IMR-90 (cell line): ENCODE measurements around the gene OSGIN1. TPM values are rescaled to one million over a fixed set of nuclear protein-coding genes. Genes with fewer than 3 reads are reported as not detected.

Experiments used
- ATAC-seq: fragments of 200-7000 bp; cut with Tn5 transposase; 2 replicates; pipeline ENCODE4 v1.9.1; 2020; ENCODE audit warnings: low read depth, mild to moderate bottlenecking, moderate library complexity
- BruUV-seq: library from RNA; stranded (reverse); fragments of 400-500 nt; replicated peaks from 2 replicates; lab custom pipeline; 2021; lab: Mats Ljungman, UMichigan
- CTCF ChIA-PET: fragments of 300-600 bp; formaldehyde crosslinking; extraction: SDS; loops from one replicate; lab custom pipeline; 2021; ENCODE audit warnings: antibody characterized with exemption; lab: Yijun Ruan, JAX
- POLR2A ChIA-PET: fragments of 300-600 bp; sonication (Branson Sonifier 250); formaldehyde crosslinking; loops from one replicate; lab custom pipeline; 2022; ENCODE audit warnings: antibody characterized with exemption; ENCODE audit not compliant: unreplicated experiment; lab: Charles Lee
- DNase-seq: peaks from one replicate; pipeline ENCODE4 v3.0.0; 2013
- H2AFZ ChIP-seq: replicated peaks from 2 replicates; pipeline ENCODE3; 2013; ENCODE audit warnings: low read length, mild to moderate bottlenecking; ENCODE audit not compliant: poor library complexity
- H2AK5ac ChIP-seq: 2 replicates; pipeline ENCODE4 v1.6.1; 2013; ENCODE audit warnings: low read depth, low read length, inconsistent platforms
- H2AK9ac ChIP-seq: replicated peaks from 2 replicates; pipeline ENCODE3; 2013; ENCODE audit warnings: mild to moderate bottlenecking, low read depth, low read length, moderate library complexity; ENCODE audit not compliant: poor library complexity
- H2BK120ac ChIP-seq: 2 replicates; pipeline ENCODE4 v1.6.1; 2013; ENCODE audit warnings: low read depth, low read length, inconsistent platforms
- H2BK15ac ChIP-seq: 3 replicates; pipeline ENCODE4 v1.6.1; 2013; ENCODE audit warnings: low read depth, low read length, inconsistent platforms
- H2BK20ac ChIP-seq: 2 replicates; pipeline ENCODE4 v1.6.1; 2013; ENCODE audit warnings: low read depth, mild to moderate bottlenecking, inconsistent platforms, low read length, moderate library complexity
- H2BK5ac ChIP-seq: 2 replicates; pipeline ENCODE4 v1.6.1; 2013; ENCODE audit warnings: mild to moderate bottlenecking, low read depth, low read length, inconsistent platforms; ENCODE audit not compliant: poor library complexity, severe bottlenecking
- H3K14ac ChIP-seq: replicated peaks from 2 replicates; pipeline ENCODE4 v1.6.1; 2013; ENCODE audit warnings: low read depth, low read length, inconsistent platforms
- H3K18ac ChIP-seq: 2 replicates; pipeline ENCODE4 v1.6.1; 2013; ENCODE audit warnings: low read depth, low read length, control low read depth
- H3K23ac ChIP-seq: 2 replicates; pipeline ENCODE4 v1.6.1; 2013; ENCODE audit warnings: low read depth, low read length, inconsistent platforms
- H3K27ac ChIP-seq: 2 replicates; pipeline ENCODE4 v1.5.1; 2013; ENCODE audit warnings: mild to moderate bottlenecking, control low read depth, low read length; ENCODE audit not compliant: insufficient read depth
- H3K27me3 ChIP-seq: 2 replicates; pipeline ENCODE4 v1.6.1; 2013; ENCODE audit warnings: low read length; ENCODE audit not compliant: control insufficient read depth, insufficient read depth
- H3K36me3 ChIP-seq: 2 replicates; pipeline ENCODE4 v1.6.1; 2013; ENCODE audit warnings: low read length, mixed read lengths; ENCODE audit not compliant: control insufficient read depth, insufficient read depth
- H3K4ac ChIP-seq: 2 replicates; pipeline ENCODE4 v1.6.1; 2013; ENCODE audit warnings: low read depth, low read length, inconsistent platforms
- H3K4me1 ChIP-seq: 2 replicates; pipeline ENCODE4 v1.6.1; 2013; ENCODE audit warnings: low read length, mixed read lengths; ENCODE audit not compliant: control insufficient read depth, insufficient read depth
- H3K4me2 ChIP-seq: 2 replicates; pipeline ENCODE4 v1.6.1; 2013; ENCODE audit warnings: low read depth, mild to moderate bottlenecking, control low read depth, low read length, moderate library complexity
- H3K4me3 ChIP-seq: 2 replicates; pipeline ENCODE4 v1.5.1; 2013; ENCODE audit warnings: low read depth, mild to moderate bottlenecking, control low read depth, low read length, moderate library complexity; ENCODE audit not compliant: insufficient read depth
- H3K56ac ChIP-seq: 2 replicates; pipeline ENCODE4 v1.6.1; 2013; ENCODE audit warnings: low read length, inconsistent platforms; ENCODE audit not compliant: insufficient read depth; ENCODE audit errors: extremely low read depth
- H3K79me1 ChIP-seq, 2 experiments: 2 replicates each; pipeline ENCODE4 v1.6.1; 2013; ENCODE audit warnings: low read length in 2 of 2, inconsistent platforms in 1 of 2, low read depth in 1 of 2
- H3K9ac ChIP-seq: 2 replicates; pipeline ENCODE4 v1.6.1; 2013; ENCODE audit warnings: low read depth, low read length, control low read depth
- H3K9me1 ChIP-seq: 2 replicates; pipeline ENCODE4 v1.6.1; 2013; ENCODE audit warnings: low read length, inconsistent platforms; ENCODE audit not compliant: insufficient read depth
- H3K9me3 ChIP-seq: 2 replicates; pipeline ENCODE4 v1.6.1; 2013; ENCODE audit warnings: low read length; ENCODE audit not compliant: control insufficient read depth, insufficient read depth
- H4K20me1 ChIP-seq: 2 replicates; pipeline ENCODE4 v1.6.1; 2013; ENCODE audit warnings: low read length, inconsistent platforms; ENCODE audit not compliant: insufficient read depth
- H4K5ac ChIP-seq: 2 replicates; pipeline ENCODE4 v1.6.1; 2013; ENCODE audit warnings: mild to moderate bottlenecking, low read depth, low read length, control low read depth
- H4K8ac ChIP-seq, 2 experiments: 2 replicates each; pipeline ENCODE4 v1.6.1; 2013; ENCODE audit warnings: low read depth in 2 of 2, low read length in 2 of 2, control low read depth in 1 of 2, inconsistent platforms in 1 of 2
- H4K91ac ChIP-seq: 2 replicates; pipeline ENCODE4 v1.6.1; 2013; ENCODE audit warnings: low read depth, low read length, inconsistent platforms; ENCODE audit not compliant: insufficient read depth
- CEBPB ChIP-seq: IDR thresholded peaks from 2 replicates; pipeline ENCODE4 v1.6.1; 2012; ENCODE audit warnings: low read depth, low read length, improper control_type of control experiment
- CHD1 ChIP-seq: IDR thresholded peaks from 2 replicates; pipeline ENCODE4 v1.6.1; 2012; ENCODE audit warnings: low read depth, low read length, improper control_type of control experiment
- CTCF ChIP-seq: conservative IDR thresholded peaks from 2 replicates; pipeline ENCODE4 v1.5.1; 2012; ENCODE audit warnings: mild to moderate bottlenecking, low read depth, low read length, improper control_type of control experiment
- ELK1 ChIP-seq: fragments of 150-350 bp; IDR thresholded peaks from 2 replicates; pipeline ENCODE4 v1.6.1; 2016; ENCODE audit warnings: low read depth, mild to moderate bottlenecking, low read length, moderate library complexity, borderline replicate concordance
- MAFK ChIP-seq: IDR thresholded peaks from 2 replicates; pipeline ENCODE4 v1.6.1; 2012; ENCODE audit warnings: low read depth, low read length, improper control_type of control experiment
- NFE2L2 ChIP-seq: fragments of 150-350 bp; IDR thresholded peaks from 2 replicates; pipeline ENCODE4 v1.6.1; 2016; ENCODE audit warnings: low read depth, mild to moderate bottlenecking, low read length
- RAD21 ChIP-seq: IDR thresholded peaks from 2 replicates; pipeline ENCODE4 v1.6.1; 2012; ENCODE audit warnings: low read length, improper control_type of control experiment
- RCOR1 ChIP-seq: IDR thresholded peaks from 2 replicates; pipeline ENCODE4 v1.6.1; 2012; ENCODE audit warnings: mild to moderate bottlenecking, low read length, improper control_type of control experiment; ENCODE audit not compliant: insufficient replicate concordance
- RFX5 ChIP-seq: IDR thresholded peaks from 2 replicates; pipeline ENCODE4 v1.8.0; 2012; ENCODE audit warnings: low read depth, mild to moderate bottlenecking, low read length, moderate library complexity
- SMC3 ChIP-seq: fragments of 150-350 bp; IDR thresholded peaks from 2 replicates; pipeline ENCODE4 v1.6.1; 2016; ENCODE audit warnings: low read depth, mild to moderate bottlenecking, antibody characterized with exemption, low read length, moderate library complexity
- USF2 ChIP-seq: fragments of 150-350 bp; IDR thresholded peaks from 2 replicates; pipeline ENCODE4 v1.6.1; 2017; ENCODE audit warnings: mild to moderate bottlenecking, antibody characterized with exemption, low read length, low read depth
- WGBS, 2 experiments: methylation state at CpG; one replicate each; pipeline versions ENCODE4 v1.1.5 to v1.1.7; 2013; ENCODE audit warnings: missing lambda C conversion rate in 2 of 2; ENCODE audit not compliant: insufficient read length in 1 of 2; ENCODE audit errors: extremely low coverage in 2 of 2; 5-methylcytosine and 5-hydroxymethylcytosine counted together
- dilution Hi-C: fragments of 300-500 bp; cut with HindIII; formaldehyde crosslinking; loops from one replicate; pipeline ENCODE4 v1.14.3; 2018; ENCODE audit warnings: low sequenced_read_pairs; ENCODE audit not compliant: unreplicated experiment
- in situ Hi-C: fragments of 300-500 bp; cut with MboI; formaldehyde crosslinking; loops from 3 replicates; pipeline ENCODE4 v1.14.3; 2019; ENCODE audit warnings: low sequenced_read_pairs, inconsistent platforms, mixed read lengths
- intact Hi-C: fragments of 100-400 bp; cut with micrococcal nuclease; formaldehyde crosslinking; loops from 2 replicates; pipeline ENCODE4 v1.10.0; 2022
- polyA plus RNA-seq, 3 experiments: library from polyadenylated mRNA; depleted of rRNA; stranded (reverse); fragments of >200 nt; gene quantifications; 2 replicates each; pipeline ENCODE4 v1.2.3, GENCODE V29; 2012; ENCODE audit warnings: low replicate concordance in 1 of 3
- total RNA-seq: library from RNA; depleted of rRNA; stranded (reverse); fragments of >200 nt; gene quantifications from 2 replicates; pipeline ENCODE4 v1.2.3, GENCODE V29; 2012

The OSGIN1 gene
- total and polyA plus RNA-seq, 2 of the 4 experiments (the other 2 are of a cell fraction): 0.90 to 6.4 TPM

GRCh38 chr16:84014570-84015327 is 61.7 kb downstream of the OSGIN1 start:
- H4K8ac ChIP-seq: no peak overlapping the region
- H3K56ac ChIP-seq: no peak overlapping the region
- H3K9me1 ChIP-seq: no peaks in the 10 kb centered on the region
- no peak overlapping the region for H3K18ac ChIP-seq
- dilution Hi-C loops: no loop called here
- no peak overlapping the region for H3K4me2 ChIP-seq
- no peaks in the 10 kb centered on the region for H3K79me1 ChIP-seq
- BruUV-seq: no TSS peak
- H4K20me1 ChIP-seq: no peaks in the 10 kb centered on the region
- ChIA-PET CTCF (interaction anchor here (0.6 kb wide), 1 partner anchor 31 kb away, joined by 3 read pairs; no protein-coding TSS in a partner anchor), POLR2A (no interaction called here)
- no peak overlapping the region for H3K27ac ChIP-seq
- intact Hi-C loops: no loop called here
- no peak overlapping the region for H2BK20ac ChIP-seq
- H4K91ac ChIP-seq: no peak overlapping the region
- no peak overlapping the region for H3K14ac ChIP-seq
- no peaks in the 10 kb centered on the region for H3K36me3 ChIP-seq
- TF ChIP-seq RCOR1 (no peak), CEBPB (no peak), NFE2L2 (no peak), MAFK (no peak), RAD21 (no peak), CTCF (no peak), USF2 (no peak), SMC3 (no peak), CHD1 (no peak), RFX5 (no peak), ELK1 (no peak)
- H4K5ac ChIP-seq: no peak overlapping the region
- no peaks in the 10 kb centered on the region for H3K4me1 ChIP-seq
- no peak overlapping the region for H2AK5ac ChIP-seq
- H2BK120ac ChIP-seq: no peak overlapping the region
- H2AFZ ChIP-seq: no peak overlapping the region
- H2BK15ac ChIP-seq: no peak overlapping the region
- ATAC-seq (no peak), DNase-seq (no peak)
- no peak overlapping the region for H3K4me3 ChIP-seq
- peaks cover 40% of the 10 kb centered on the region for H3K27me3 ChIP-seq
- H3K9ac ChIP-seq: no peak overlapping the region
- WGBS, 2 experiments: 71% methylated on average over 4 of the region's 14 CpGs; no CpG with 5 or more reads in 1 of the 2 experiments
- H3K4ac ChIP-seq: no peak overlapping the region
- peak overlapping the region; percentile 42 for H2AK9ac ChIP-seq
- H3K9me3 ChIP-seq: no peaks in the 10 kb centered on the region
- H2BK5ac ChIP-seq: no peak overlapping the region
- no peak overlapping the region for H3K23ac ChIP-seq
- in situ Hi-C loops: no loop called here
